Measurements from ENCODE around the gene SERGEF.

- TF ChIP-seq CTCF (conservative IDR thresholded peaks at IDR 0.05 in 1 of 2, IDR thresholded peaks at IDR 0.05 in 1 of 2; ENCODE audit: extremely low read depth in 1 of 2, insufficient read depth in 1 of 2, low read depth in 1 of 2, low read length in 2 of 2), result no peak
- TF ChIP-seq EZH2 (IDR thresholded peaks at IDR 0.05; ENCODE audit: borderline replicate concordance, low read length), result no peak
Measured at GRCh38 chr11:18022419-18022818, 9.6 kb upstream of the SERGEF start.

Measured in mammary epithelial cell (primary cell).